NCI-H128 (cell line): ENCODE measurements around the gene NFIA.
"Not testable (repeated sequence)": the region's sequence is repeated elsewhere in the genome, so short reads cannot be mapped to it uniquely, and the experiment has no call there.

ENCODE experiments used
- DNase-seq: peaks from one replicate; lab custom pipeline; 2025; ENCODE audit not compliant: unreplicated experiment; lab: John Stamatoyannopoulos, UW

The NFIA gene

GRCh38 chr1:61125895-61126294, 43.5 kb downstream of the NFIA start:
- no peak for DNase-seq

GRCh38 chr1:61126843-61127242, 44.5 kb downstream of the NFIA start:
- DNase-seq, result not testable (repeated sequence)

- DNase-seq, result no peak
Observed at GRCh38 chr1:61130338-61131000, 48.1 kb downstream of the NFIA start.

GRCh38 chr1:61131248-61131647, 48.9 kb downstream of the NFIA start:
- no peak for DNase-seq

GRCh38 chr1:61131716-61132115, 49.4 kb downstream of the NFIA start:
- DNase-seq, result peak; percentile 8

GRCh38 chr1:61132176-61132638, 49.8 kb downstream of the NFIA start:
- no peak for DNase-seq

GRCh38 chr1:61132645-61133334, 50.4 kb downstream of the NFIA start:
- DNase-seq, result no peak

GRCh38 chr1:61133335-61134019, 51.1 kb downstream of the NFIA start:
- no peak for DNase-seq

GRCh38 chr1:61135291-61135690, 52.9 kb downstream of the NFIA start:
- no peak for DNase-seq

- DNase-seq, result no peak
Observed at GRCh38 chr1:61138305-61138704, 55.9 kb downstream of the NFIA start.

GRCh38 chr1:61138921-61139774, 56.8 kb downstream of the NFIA start:
- no peak for DNase-seq

- no peak for DNase-seq
Observed at GRCh38 chr1:61139775-61140549, 57.6 kb downstream of the NFIA start.

- no peak for DNase-seq
Observed at GRCh38 chr1:61140778-61141177, 58.4 kb downstream of the NFIA start.

- DNase-seq, result no peak
Observed at GRCh38 chr1:61141288-61142042, 59.1 kb downstream of the NFIA start.

- DNase-seq, result no peak
Observed at GRCh38 chr1:61142043-61142440, 59.7 kb downstream of the NFIA start.

- no peak for DNase-seq
Observed at GRCh38 chr1:61142726-61143500, 60.6 kb downstream of the NFIA start.

- DNase-seq, result no peak
Observed at GRCh38 chr1:61143821-61144424, 61.6 kb downstream of the NFIA start.

GRCh38 chr1:61149010-61149860, 66.9 kb downstream of the NFIA start:
- no peak for DNase-seq
